Measurements from ENCODE around the gene TUBA3C. TPM values are rescaled to one million over a fixed set of nuclear protein-coding genes. Genes with fewer than 3 reads are reported as not detected.

TUBA3C gene
- total RNA-seq, 6 donors from 2014 or later = not detected

DNA sequence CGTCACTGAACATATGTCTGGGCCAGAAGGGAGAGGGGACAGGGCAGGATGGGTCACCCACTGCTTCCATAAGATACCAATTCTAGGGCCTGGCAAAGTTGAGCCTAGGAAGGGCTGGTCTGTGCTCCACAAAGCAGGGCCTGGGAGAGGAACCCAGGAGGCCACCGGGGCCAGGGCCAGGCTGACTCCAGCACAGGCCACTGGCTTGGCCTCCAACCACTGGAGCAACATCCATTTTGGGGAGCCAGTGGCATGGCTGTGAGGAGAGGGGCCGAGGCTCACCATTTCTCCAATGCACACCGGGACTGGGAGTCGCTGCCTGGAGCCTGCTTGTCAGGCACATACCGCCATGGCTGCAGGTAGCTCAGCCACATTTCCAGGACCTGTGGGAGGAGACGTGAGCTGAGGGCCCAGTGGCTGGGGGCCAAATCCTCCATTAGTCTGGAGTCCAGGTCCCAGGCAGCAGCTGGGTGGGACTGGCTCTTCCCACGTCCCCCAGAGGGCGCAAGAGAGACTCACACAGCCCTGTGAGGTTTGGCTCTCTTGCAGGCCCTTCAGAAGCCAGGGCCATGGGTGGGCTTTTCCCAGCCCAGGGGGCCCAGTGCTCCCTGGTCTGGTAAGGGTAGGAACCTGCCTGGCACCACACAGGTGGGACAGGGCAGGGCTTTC is 27.7 kb downstream of the TUBA3C start:
- H3K27me3 ChIP-seq = no peaks in the 10 kb centered on the region
- peaks cover 7 to 16% (median 12%) of the 10 kb centered on the region in 4 donors for H3K4me1 ChIP-seq
- no peak overlapping the region for H3K4me3 ChIP-seq
- peaks cover 0 to 13% (median 0%) of the 10 kb centered on the region in 4 donors for H3K9me3 ChIP-seq
- ATAC-seq (ENCODE audit: low FRiP score in 2 of 2) (no peak), DNase-seq (peak in 1 of 2 donors; percentile 37)
- no peaks in the 10 kb centered on the region for H3K36me3 ChIP-seq
- 80 to 85% methylated on average over 4 to 5 of the region's 9 CpGs for whole genome bisulfite sequencing, 2 donors
- H3K27ac ChIP-seq = no peak overlapping the region
- TF ChIP-seq POLR2A (IDR thresholded peaks at IDR 0.05) = no peak
- TF ChIP-seq POLR2AphosphoS5 (IDR thresholded peaks at IDR 0.05) = no peak
- TF ChIP-seq, protein P1, sequence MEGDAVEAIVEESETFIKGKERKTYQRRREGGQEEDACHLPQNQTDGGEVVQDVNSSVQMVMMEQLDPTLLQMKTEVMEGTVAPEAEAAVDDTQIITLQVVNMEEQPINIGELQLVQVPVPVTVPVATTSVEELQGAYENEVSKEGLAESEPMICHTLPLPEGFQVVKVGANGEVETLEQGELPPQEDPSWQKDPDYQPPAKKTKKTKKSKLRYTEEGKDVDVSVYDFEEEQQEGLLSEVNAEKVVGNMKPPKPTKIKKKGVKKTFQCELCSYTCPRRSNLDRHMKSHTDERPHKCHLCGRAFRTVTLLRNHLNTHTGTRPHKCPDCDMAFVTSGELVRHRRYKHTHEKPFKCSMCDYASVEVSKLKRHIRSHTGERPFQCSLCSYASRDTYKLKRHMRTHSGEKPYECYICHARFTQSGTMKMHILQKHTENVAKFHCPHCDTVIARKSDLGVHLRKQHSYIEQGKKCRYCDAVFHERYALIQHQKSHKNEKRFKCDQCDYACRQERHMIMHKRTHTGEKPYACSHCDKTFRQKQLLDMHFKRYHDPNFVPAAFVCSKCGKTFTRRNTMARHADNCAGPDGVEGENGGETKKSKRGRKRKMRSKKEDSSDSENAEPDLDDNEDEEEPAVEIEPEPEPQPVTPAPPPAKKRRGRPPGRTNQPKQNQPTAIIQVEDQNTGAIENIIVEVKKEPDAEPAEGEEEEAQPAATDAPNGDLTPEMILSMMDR (IDR thresholded peaks at IDR 0.05) = peak in 1 of 6 experiments; percentile 14
- TF ChIP-seq EP300 (IDR thresholded peaks at IDR 0.05) = no peak

- peaks cover 0 to 19% (median 0%) of the 10 kb centered on the region in 4 donors for H3K9me3 ChIP-seq
- peaks cover 7 to 16% (median 12%) of the 10 kb centered on the region in 4 donors for H3K4me1 ChIP-seq
- no peaks in the 10 kb centered on the region for H3K27me3 ChIP-seq
- WGBS, 2 donors = 68 to 85% methylated on average over 4 of the region's 5 CpGs
- no peaks in the 10 kb centered on the region for H3K36me3 ChIP-seq
- TF ChIP-seq POLR2AphosphoS5 (IDR thresholded peaks at IDR 0.05) (no peak), EP300 (IDR thresholded peaks at IDR 0.05) (no peak), POLR2A (IDR thresholded peaks at IDR 0.05) (no peak)
- TF ChIP-seq, protein P1 (IDR thresholded peaks at IDR 0.05) = no peak
- peak in 1 of 2 donors; percentile 47 for DNase-seq
- H3K4me3 ChIP-seq = no peak overlapping the region
- H3K27ac ChIP-seq = no peak overlapping the region
- ATAC-seq (ENCODE audit: low FRiP score in 2 of 2) = no peak
Measured at GRCh38 chr13:19152403-19152802, 29.2 kb downstream of the TUBA3C start.

DNA sequence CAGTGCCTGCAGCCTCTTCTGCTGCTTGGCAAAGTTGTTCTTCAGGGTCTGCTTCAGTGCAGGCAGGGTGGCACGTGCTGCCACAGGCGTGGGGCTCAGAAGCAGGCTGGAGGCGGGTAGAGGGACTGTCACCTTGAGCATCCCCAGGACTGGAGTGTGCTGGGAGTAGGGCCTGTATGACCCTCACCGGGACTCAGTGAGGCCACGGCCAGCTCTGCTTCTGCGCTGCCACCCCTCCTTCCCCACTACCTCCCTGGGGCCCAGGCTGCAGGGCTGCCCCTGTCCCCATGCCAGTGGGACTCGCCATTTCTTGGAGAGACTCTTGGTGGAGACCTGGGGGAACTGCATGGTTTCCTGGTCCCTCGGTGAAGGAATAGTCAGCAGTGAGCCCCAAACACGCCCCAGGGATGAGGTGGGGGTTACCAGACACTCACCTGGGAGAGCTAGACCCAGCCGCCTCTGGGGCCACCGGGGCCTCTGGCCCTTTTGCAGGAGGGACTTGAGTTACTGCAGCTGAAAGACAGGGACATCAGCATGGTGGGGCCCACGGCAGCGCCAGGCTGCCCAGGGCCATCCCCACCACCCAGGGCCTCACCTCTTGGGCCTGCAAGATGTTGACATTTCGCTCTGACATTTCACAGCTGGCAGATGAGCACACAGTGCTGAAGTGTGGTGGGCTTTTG is 29.9 kb downstream of the TUBA3C start:
- ATAC-seq (ENCODE audit: low FRiP score in 2 of 2) = no peak
- Histone ChIP-seq H3K4me3 (no peak overlapping the region), H3K4me1 (peaks cover 7 to 16% (median 12%) of the 10 kb centered on the region in 4 donors), H3K9me3 (peaks cover 0 to 23% (median 0%) of the 10 kb centered on the region in 4 donors), H3K36me3 (no peaks in the 10 kb centered on the region), H3K27ac (no peak overlapping the region), H3K27me3 (no peaks in the 10 kb centered on the region)
- TF ChIP-seq, protein P1 (IDR thresholded peaks at IDR 0.05) = no peak
- no peak for TF ChIP-seq POLR2A (IDR thresholded peaks at IDR 0.05)
- TF ChIP-seq EP300 (IDR thresholded peaks at IDR 0.05) = no peak
- no peak for TF ChIP-seq POLR2AphosphoS5 (IDR thresholded peaks at IDR 0.05)
- peak in 1 of 2 donors; percentile 60 for DNase-seq
- 76 to 85% methylated on average over 5 to 13 of the region's 14 CpGs for WGBS, 2 donors

GRCh38 chr13:19150712-19151228 is 30.9 kb downstream of the TUBA3C start:
- peak in 1 of 2 donors; percentile 45 for DNase-seq
- Histone ChIP-seq H3K36me3 (no peaks in the 10 kb centered on the region), H3K9me3 (peaks cover 0 to 23% (median 0%) of the 10 kb centered on the region in 4 donors), H3K4me1 (peaks cover 7 to 16% (median 12%) of the 10 kb centered on the region in 4 donors), H3K27ac (peak overlapping the region in 1 of 4 donors; percentile 34), H3K4me3 (no peak overlapping the region), H3K27me3 (no peaks in the 10 kb centered on the region)
- WGBS, 2 donors = 59 to 60% methylated on average over 5 to 8 of the region's 8 CpGs
- peak; percentile 10 to 48 for ATAC-seq (ENCODE audit: low FRiP score in 2 of 2)
- TF ChIP-seq POLR2AphosphoS5 (IDR thresholded peaks at IDR 0.05) (peak in 1 of 2 donors; percentile 62), EP300 (IDR thresholded peaks at IDR 0.05) (no peak)

GRCh38 chr13:19150226-19150625 is 31.4 kb downstream of the TUBA3C start:
- peaks cover 7 to 16% (median 12%) of the 10 kb centered on the region in 4 donors for H3K4me1 ChIP-seq
- DNase-seq (peak in 1 of 2 donors; percentile 36), ATAC-seq (ENCODE audit: low FRiP score in 2 of 2) (peak in 1 of 2 donors; percentile 12)
- H3K27me3 ChIP-seq = no peaks in the 10 kb centered on the region
- 72 to 74% methylated on average over 3 to 10 of the region's 10 CpGs for WGBS, 2 donors
- peaks cover 0 to 23% (median 0%) of the 10 kb centered on the region in 4 donors for H3K9me3 ChIP-seq
- H3K4me3 ChIP-seq = no peak overlapping the region
- TF ChIP-seq EP300 (IDR thresholded peaks at IDR 0.05) (no peak), POLR2AphosphoS5 (IDR thresholded peaks at IDR 0.05) (no peak), POLR2A (IDR thresholded peaks at IDR 0.05) (no peak)
- TF ChIP-seq, protein P1 (IDR thresholded peaks at IDR 0.05) = no peak
- no peak overlapping the region for H3K27ac ChIP-seq
- H3K36me3 ChIP-seq = no peaks in the 10 kb centered on the region

Measured in upper lobe of left lung (tissue), 6 donors.